Measurements from ENCODE around the gene ITGB4. TPM values are rescaled to one million over a fixed set of nuclear protein-coding genes. Genes with fewer than 3 reads are reported as not detected.

Gene ITGB4
- total and polyA plus RNA-seq, 2 donors (not counting 3 experiments of a cell fraction or from before 2014, with no cell fraction given) = 4.2 to 6.7 TPM

DNA sequence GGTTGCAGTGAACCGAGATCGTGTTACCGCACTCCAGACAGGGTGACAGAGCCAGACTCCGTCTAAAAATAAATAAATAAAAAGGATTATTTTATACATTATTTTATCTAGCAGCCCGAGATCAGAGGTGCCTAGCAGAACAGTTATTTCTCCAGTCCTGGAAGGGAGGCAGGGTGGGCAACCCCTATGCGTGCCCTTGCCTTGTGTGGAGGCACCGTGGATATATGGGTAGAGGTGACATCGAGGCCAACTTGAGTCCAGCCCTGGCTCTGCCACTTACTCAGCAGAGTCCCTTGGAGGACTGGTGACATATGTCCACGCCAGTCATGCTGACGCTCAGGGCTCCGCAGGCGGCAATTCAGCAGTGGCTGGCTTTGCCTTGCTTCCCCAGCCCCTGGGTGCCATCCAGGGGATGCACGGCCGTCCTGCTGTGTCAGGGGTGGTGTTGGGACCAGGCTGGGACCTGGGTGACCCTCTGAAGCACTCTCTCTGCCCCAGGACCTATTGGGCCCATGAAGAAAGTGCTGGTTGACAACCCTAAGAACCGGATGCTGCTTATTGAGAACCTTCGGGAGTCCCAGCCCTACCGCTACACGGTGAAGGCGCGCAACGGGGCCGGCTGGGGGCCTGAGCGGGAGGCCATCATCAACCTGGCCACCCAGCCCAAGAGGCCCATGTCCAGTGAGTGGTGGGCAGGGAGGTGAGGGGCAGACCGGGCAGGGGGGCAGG lies 30.6 kb downstream of the ITGB4 start:
- Histone ChIP-seq H3K9me3 (replicated peaks; ENCODE audit: control insufficient read depth, insufficient read depth, low read length) (no peaks in the 10 kb centered on the region), H4K20me1 (replicated peaks; ENCODE audit: control insufficient read depth, extremely low read depth, insufficient read depth, low read length) (no peaks in the 10 kb centered on the region), H3K27ac (ENCODE audit: insufficient read depth, low read depth, low read length) (no peak overlapping the region), H3K36me3 (ENCODE audit: control insufficient read depth in 2 of 2, extremely low read depth in 1 of 2, insufficient read depth in 2 of 2, low read length in 2 of 2) (no peaks in the 10 kb centered on the region), H3K79me2 (ENCODE audit: control insufficient read depth, insufficient read depth, low read length) (no peaks in the 10 kb centered on the region), H3K9me1 (replicated peaks; ENCODE audit: control insufficient read depth, extremely low read depth, insufficient read depth, low read length) (no peaks in the 10 kb centered on the region), H3K4me2 (ENCODE audit: insufficient read depth, low read length) (no peak overlapping the region), H3K4me3 (replicated peaks in 1 of 3; ENCODE audit: insufficient read depth in 1 of 3, low read depth in 1 of 3, low read length in 3 of 3) (no peak overlapping the region), H2AFZ (ENCODE audit: low read depth, low read length) (no peak overlapping the region), H3K4me1 (ENCODE audit: control insufficient read depth, extremely low read depth, insufficient read depth, low read length) (no peaks in the 10 kb centered on the region), H3K27me3 (ENCODE audit: control insufficient read depth in 2 of 2, insufficient read depth in 2 of 2, low read length in 2 of 2) (no peaks in the 10 kb centered on the region), H3K9ac (replicated peaks; ENCODE audit: extremely low read depth, insufficient read depth, low read length) (no peak overlapping the region)
- TF ChIP-seq, protein P1, sequence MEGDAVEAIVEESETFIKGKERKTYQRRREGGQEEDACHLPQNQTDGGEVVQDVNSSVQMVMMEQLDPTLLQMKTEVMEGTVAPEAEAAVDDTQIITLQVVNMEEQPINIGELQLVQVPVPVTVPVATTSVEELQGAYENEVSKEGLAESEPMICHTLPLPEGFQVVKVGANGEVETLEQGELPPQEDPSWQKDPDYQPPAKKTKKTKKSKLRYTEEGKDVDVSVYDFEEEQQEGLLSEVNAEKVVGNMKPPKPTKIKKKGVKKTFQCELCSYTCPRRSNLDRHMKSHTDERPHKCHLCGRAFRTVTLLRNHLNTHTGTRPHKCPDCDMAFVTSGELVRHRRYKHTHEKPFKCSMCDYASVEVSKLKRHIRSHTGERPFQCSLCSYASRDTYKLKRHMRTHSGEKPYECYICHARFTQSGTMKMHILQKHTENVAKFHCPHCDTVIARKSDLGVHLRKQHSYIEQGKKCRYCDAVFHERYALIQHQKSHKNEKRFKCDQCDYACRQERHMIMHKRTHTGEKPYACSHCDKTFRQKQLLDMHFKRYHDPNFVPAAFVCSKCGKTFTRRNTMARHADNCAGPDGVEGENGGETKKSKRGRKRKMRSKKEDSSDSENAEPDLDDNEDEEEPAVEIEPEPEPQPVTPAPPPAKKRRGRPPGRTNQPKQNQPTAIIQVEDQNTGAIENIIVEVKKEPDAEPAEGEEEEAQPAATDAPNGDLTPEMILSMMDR (IDR thresholded peaks at IDR 0.05; ENCODE audit: extremely low read depth in 1 of 2, insufficient read depth in 1 of 2, low read depth in 1 of 2, low read length in 2 of 2) = no peak
- TF ChIP-seq JUN (IDR thresholded peaks at IDR 0.05; ENCODE audit: borderline replicate concordance, insufficient read depth, insufficient read length, low read depth) (no peak), GATA2 (IDR thresholded peaks at IDR 0.05; ENCODE audit: insufficient read depth, insufficient read length, low read depth, low read length) (no peak), EZH2 (IDR thresholded peaks at IDR 0.05; ENCODE audit: borderline replicate concordance, low read depth, low read length, severe bottlenecking) (no peak), FOS (IDR thresholded peaks at IDR 0.05; ENCODE audit: borderline replicate concordance, insufficient read depth, low read length) (no peak), POLR2A (IDR thresholded peaks at IDR 0.05; ENCODE audit: low read depth, low read length) (no peak), MYC (IDR thresholded peaks at IDR 0.05; ENCODE audit: low read depth, low read length) (no peak), POLR2AphosphoS5 (IDR thresholded peaks at IDR 0.05; ENCODE audit: insufficient read depth, low read depth, low read length) (no peak)
- TF ChIP-seq, protein P2, sequence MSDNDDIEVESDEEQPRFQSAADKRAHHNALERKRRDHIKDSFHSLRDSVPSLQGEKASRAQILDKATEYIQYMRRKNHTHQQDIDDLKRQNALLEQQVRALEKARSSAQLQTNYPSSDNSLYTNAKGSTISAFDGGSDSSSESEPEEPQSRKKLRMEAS (IDR thresholded peaks at IDR 0.05; ENCODE audit: insufficient read depth, insufficient read length) = no peak
- no peak for DNase-seq (ENCODE audit: low read depth, low spot score)
- POLR2A ChIA-PET = no interaction called here
- dilution Hi-C loops (cut with MboI; ENCODE audit: extremely low pct_ligation_motif_present, low sequenced_read_pairs) = no loop called here
- no TSS peak for BruUV-seq (replicated peaks)
- intact Hi-C loops (cut with micrococcal nuclease) = no loop called here
- CTCF ChIA-PET = interaction anchor here (0.7 to 12.2 kb wide), 9 partner anchors 13 to 132 kb away, joined by 3 to 653 read pairs (median 18); partner anchors contain the start of genes GALK1, RECQL5, SAP30BP and SMIM5
- FAIRE-seq = no peak
